Measurements from ENCODE around the gene STRAP. TPM values are rescaled to one million over a fixed set of nuclear protein-coding genes. Genes with fewer than 3 reads are reported as not detected.
"Not testable (repeated sequence)": the region's sequence is repeated elsewhere in the genome, so short reads cannot be mapped to it uniquely, and the experiment has no call there.

STRAP gene
- polyA plus RNA-seq, 4 donors, result 72.1 to 104 (median 90.0) TPM

GRCh38 chr12:15896867-15897266, 14.7 kb downstream of the STRAP start:
- H3K27ac ChIP-seq (ENCODE audit: low read depth in 1 of 3, low read length in 2 of 3), result no peak overlapping the region

GRCh38 chr12:15897433-15897832, 15.2 kb downstream of the STRAP start:
- Histone ChIP-seq H3K9me3 (ENCODE audit: control insufficient read depth in 2 of 2, insufficient read depth in 1 of 2, low read depth in 1 of 2, low read length in 1 of 2) (no peaks in the 10 kb centered on the region), H3K4me1 (ENCODE audit: control insufficient read depth in 3 of 3, insufficient read depth in 2 of 3, low read depth in 1 of 3, low read length in 2 of 3) (peaks cover 0 to 2% (median 2%) of the 10 kb centered on the region in 3 donors), H3K36me3 (ENCODE audit: control insufficient read depth in 3 of 3, insufficient read depth in 2 of 3, low read depth in 1 of 3, low read length in 3 of 3) (peaks cover 7 to 23% (median 9%) of the 10 kb centered on the region in 3 donors), H3K27ac (ENCODE audit: low read depth in 1 of 3, low read length in 2 of 3) (no peak overlapping the region), H3K4me3 (ENCODE audit: low read depth in 1 of 3, low read length in 3 of 3) (no peak overlapping the region), H3K27me3 (ENCODE audit: control insufficient read depth in 3 of 3, insufficient read depth in 3 of 3, low read length in 3 of 3) (no peaks in the 10 kb centered on the region)
- DNase-seq, result no peak
- WGBS, 3 donors, result 69 to 82% (median 74%) methylated on average over 2 of the region's 2 CpGs
- no peak for FAIRE-seq

More at GRCh38 chr12:15896867-15897266, 14.7 kb downstream of the STRAP start:
- peak in 1 of 2 donors; percentile 74 for DNase-seq
- Histone ChIP-seq H3K27me3 (ENCODE audit: control insufficient read depth in 3 of 3, insufficient read depth in 3 of 3, low read length in 3 of 3) (no peaks in the 10 kb centered on the region), H3K9me3 (ENCODE audit: control insufficient read depth in 2 of 2, insufficient read depth in 1 of 2, low read depth in 1 of 2, low read length in 1 of 2) (no peaks in the 10 kb centered on the region), H3K4me1 (ENCODE audit: control insufficient read depth in 3 of 3, insufficient read depth in 2 of 3, low read depth in 1 of 3, low read length in 2 of 3) (peaks cover 0 to 2% (median 2%) of the 10 kb centered on the region in 3 donors), H3K4me3 (ENCODE audit: low read depth in 1 of 3, low read length in 3 of 3) (no peak overlapping the region), H3K36me3 (ENCODE audit: control insufficient read depth in 3 of 3, insufficient read depth in 2 of 3, low read depth in 1 of 3, low read length in 3 of 3) (peaks cover 4 to 20% (median 9%) of the 10 kb centered on the region in 3 donors)
- 19 to 61% (median 56%) methylated on average over 1 of the region's 1 CpG for WGBS, 3 donors
- FAIRE-seq, result no peak

GRCh38 chr12:15899282-15899870, 17.2 kb downstream of the STRAP start:
- Histone ChIP-seq H3K4me3 (ENCODE audit: low read depth in 1 of 3, low read length in 3 of 3) (no peak overlapping the region), H3K27me3 (ENCODE audit: control insufficient read depth in 3 of 3, insufficient read depth in 3 of 3, low read length in 3 of 3) (no peaks in the 10 kb centered on the region), H3K9me3 (ENCODE audit: control insufficient read depth in 2 of 2, insufficient read depth in 1 of 2, low read depth in 1 of 2, low read length in 1 of 2) (no peaks in the 10 kb centered on the region), H3K4me1 (ENCODE audit: control insufficient read depth in 3 of 3, insufficient read depth in 2 of 3, low read depth in 1 of 3, low read length in 2 of 3) (peaks cover 0 to 2% (median 2%) of the 10 kb centered on the region in 3 donors), H3K27ac (ENCODE audit: low read depth in 1 of 3, low read length in 2 of 3) (no peak overlapping the region), H3K36me3 (ENCODE audit: control insufficient read depth in 3 of 3, insufficient read depth in 2 of 3, low read depth in 1 of 3, low read length in 3 of 3) (peaks cover 6 to 18% (median 10%) of the 10 kb centered on the region in 3 donors)
- FAIRE-seq (peak; percentile 79), DNase-seq (peak; percentile 49 to 56)

GRCh38 chr12:15904378-15904920, 22.3 kb downstream of the STRAP start:
- H3K27ac ChIP-seq (ENCODE audit: low read depth in 1 of 3, low read length in 2 of 3), result peak overlapping the region in 1 of 3 donors; percentile 20

GRCh38 chr12:15910468-15910863, 28.3 kb downstream of the STRAP start:
- Histone ChIP-seq H3K36me3 (ENCODE audit: control insufficient read depth in 3 of 3, insufficient read depth in 2 of 3, low read depth in 1 of 3, low read length in 3 of 3) (peaks cover 0 to 2% (median 0%) of the 10 kb centered on the region in 3 donors), H3K9me3 (ENCODE audit: control insufficient read depth in 2 of 2, insufficient read depth in 1 of 2, low read depth in 1 of 2, low read length in 1 of 2) (no peaks in the 10 kb centered on the region), H3K4me3 (ENCODE audit: low read depth in 1 of 3, low read length in 3 of 3) (peak overlapping the region in 1 of 3 donors; percentile 78), H3K27me3 (ENCODE audit: control insufficient read depth in 3 of 3, insufficient read depth in 3 of 3, low read length in 3 of 3) (no peaks in the 10 kb centered on the region), H3K27ac (ENCODE audit: low read depth in 1 of 3, low read length in 2 of 3) (peak overlapping the region; percentile 29 to 99 (median 67)), H3K4me1 (ENCODE audit: control insufficient read depth in 3 of 3, insufficient read depth in 2 of 3, low read depth in 1 of 3, low read length in 2 of 3) (peaks cover 0 to 4% (median 3%) of the 10 kb centered on the region in 3 donors)
- WGBS, 3 donors, result 60 to 69% (median 63%) methylated on average over 5 of the region's 5 CpGs
- DNase-seq (no peak), FAIRE-seq (no peak)

More at GRCh38 chr12:15904378-15904920, 22.3 kb downstream of the STRAP start:
- Histone ChIP-seq H3K9me3 (ENCODE audit: control insufficient read depth in 2 of 2, insufficient read depth in 1 of 2, low read depth in 1 of 2, low read length in 1 of 2) (no peaks in the 10 kb centered on the region), H3K4me3 (ENCODE audit: low read depth in 1 of 3, low read length in 3 of 3) (no peak overlapping the region), H3K27me3 (ENCODE audit: control insufficient read depth in 3 of 3, insufficient read depth in 3 of 3, low read length in 3 of 3) (no peaks in the 10 kb centered on the region), H3K4me1 (ENCODE audit: control insufficient read depth in 3 of 3, insufficient read depth in 2 of 3, low read depth in 1 of 3, low read length in 2 of 3) (peaks cover 0 to 2% (median 0%) of the 10 kb centered on the region in 3 donors), H3K36me3 (ENCODE audit: control insufficient read depth in 3 of 3, insufficient read depth in 2 of 3, low read depth in 1 of 3, low read length in 3 of 3) (peaks cover 5 to 11% (median 10%) of the 10 kb centered on the region in 3 donors)
- FAIRE-seq, result no peak
- WGBS, 3 donors, result 74 to 83% (median 81%) methylated on average over 5 of the region's 5 CpGs
- DNase-seq, result peak in 1 of 2 donors; percentile 27

- H3K27ac ChIP-seq (ENCODE audit: low read depth in 1 of 3, low read length in 2 of 3), result peak within 1 kb of the TSS; percentile 94 to 99 (median 98)
- H3K4me3 ChIP-seq (ENCODE audit: low read depth in 1 of 3, low read length in 3 of 3), result peak within 1 kb of the TSS; percentile 75 to 92 (median 78)
- H3K4me1 ChIP-seq (ENCODE audit: control insufficient read depth in 3 of 3, insufficient read depth in 2 of 3, low read depth in 1 of 3, low read length in 2 of 3), result peaks cover 0 to 4% (median 3%) of the 10 kb centered on the region in 3 donors
- 1% methylated on average over 40 to 59 of the region's 59 CpGs for WGBS, 3 donors
- no peaks in the 10 kb centered on the region for H3K27me3 ChIP-seq (ENCODE audit: control insufficient read depth in 3 of 3, insufficient read depth in 3 of 3, low read length in 3 of 3)
- DNase-seq (peak; percentile 86 to 94), FAIRE-seq (no peak)
- no peaks in the 10 kb centered on the region for H3K9me3 ChIP-seq (ENCODE audit: control insufficient read depth in 2 of 2, insufficient read depth in 1 of 2, low read depth in 1 of 2, low read length in 1 of 2)
- H3K36me3 ChIP-seq (ENCODE audit: control insufficient read depth in 3 of 3, insufficient read depth in 2 of 3, low read depth in 1 of 3, low read length in 3 of 3), result peaks cover 0 to under 1% (median 0%) of the 10 kb centered on the region in 3 donors
These were observed 28.9 kb downstream of the STRAP start, which contains the start of gene DERA for GRCh38 chr12:15910864-15911721. Gene DERA (plus strand): TSS chr12:15911332. CDS start chr12:15911384, 52 bp downstream.

DNA sequence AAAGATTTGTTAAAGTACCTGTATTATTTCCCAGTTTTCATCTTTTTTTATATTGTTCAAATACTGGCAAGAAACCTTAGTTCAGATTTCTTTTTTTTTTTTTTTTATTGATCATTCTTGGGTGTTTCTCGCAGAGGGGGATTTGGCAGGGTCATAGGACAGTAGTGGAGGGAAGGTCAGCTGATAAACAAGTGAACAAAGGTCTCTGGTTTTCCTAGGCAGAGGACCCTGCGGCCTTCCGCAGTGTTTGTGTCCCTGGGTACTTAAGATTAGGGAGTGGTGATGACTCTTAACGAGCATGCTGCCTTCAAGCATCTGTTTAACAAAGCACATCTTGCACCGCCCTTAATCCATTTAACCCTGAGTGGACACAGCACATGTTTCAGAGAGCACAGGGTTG, 29.7 kb downstream of the STRAP start:
- WGBS, 3 donors, result 4 to 31% (median 18%) methylated on average over 3 of the region's 5 CpGs
- not testable (repeated sequence) for H3K27me3 ChIP-seq (ENCODE audit: control insufficient read depth in 3 of 3, insufficient read depth in 3 of 3, low read length in 3 of 3); H3K9me3 ChIP-seq (ENCODE audit: control insufficient read depth in 2 of 2, insufficient read depth in 1 of 2, low read depth in 1 of 2, low read length in 1 of 2); FAIRE-seq; H3K4me1 ChIP-seq (ENCODE audit: control insufficient read depth in 3 of 3, insufficient read depth in 2 of 3, low read depth in 1 of 3, low read length in 2 of 3); DNase-seq; H3K36me3 ChIP-seq (ENCODE audit: control insufficient read depth in 3 of 3, insufficient read depth in 2 of 3, low read depth in 1 of 3, low read length in 3 of 3)
- Histone ChIP-seq H3K4me3 (ENCODE audit: low read depth in 1 of 3, low read length in 3 of 3) (peak overlapping the region; percentile 75 to 92 (median 78)), H3K27ac (ENCODE audit: low read depth in 1 of 3, low read length in 2 of 3) (peak overlapping the region; percentile 94 to 99 (median 98))

GRCh38 chr12:15914131-15914530, 31.9 kb downstream of the STRAP start:
- not testable (repeated sequence) for H3K9me3 ChIP-seq (ENCODE audit: control insufficient read depth in 2 of 2, insufficient read depth in 1 of 2, low read depth in 1 of 2, low read length in 1 of 2); FAIRE-seq; H3K27ac ChIP-seq (ENCODE audit: low read depth in 1 of 3, low read length in 2 of 3); H3K27me3 ChIP-seq (ENCODE audit: control insufficient read depth in 3 of 3, insufficient read depth in 3 of 3, low read length in 3 of 3); H3K4me3 ChIP-seq (ENCODE audit: low read depth in 1 of 3, low read length in 3 of 3); H3K4me1 ChIP-seq (ENCODE audit: control insufficient read depth in 3 of 3, insufficient read depth in 2 of 3, low read depth in 1 of 3, low read length in 2 of 3); DNase-seq
- peaks cover 0 to 10% (median 4%) of the 10 kb centered on the region in 3 donors for H3K36me3 ChIP-seq (ENCODE audit: control insufficient read depth in 3 of 3, insufficient read depth in 2 of 3, low read depth in 1 of 3, low read length in 3 of 3)
- 95 to 98% (median 98%) methylated on average over 5 of the region's 5 CpGs for WGBS, 3 donors

Data from small intestine (tissue), 7 donors.